Glutamatergic neuron (in vitro differentiated cells): ENCODE results near the gene WDR18. TPM values are rescaled to one million over a fixed set of nuclear protein-coding genes. Genes with fewer than 3 reads are reported as not detected.

Source experiments
- DNase-seq: peaks from one replicate; pipeline ENCODE4 v3.0.0; 2022
- H3K27ac Mint-ChIP-seq: one replicate; pipeline ENCODE4 v1.8.0; 2020; ENCODE audit warnings: mild to moderate bottlenecking, mixed read lengths, inconsistent platforms; ENCODE audit not compliant: unreplicated experiment
- H3K27me3 Mint-ChIP-seq: one replicate; pipeline ENCODE4 v1.8.0; 2020; ENCODE audit warnings: mild to moderate bottlenecking, moderate library complexity, mixed read lengths, inconsistent platforms; ENCODE audit not compliant: unreplicated experiment
- H3K36me3 Mint-ChIP-seq: one replicate; pipeline ENCODE4 v1.8.0; 2020; ENCODE audit warnings: mild to moderate bottlenecking, mixed read lengths, inconsistent platforms; ENCODE audit not compliant: unreplicated experiment
- H3K4me1 Mint-ChIP-seq: one replicate; pipeline ENCODE4 v1.8.0; 2020; ENCODE audit warnings: mild to moderate bottlenecking, low read depth, mixed read lengths, inconsistent platforms; ENCODE audit not compliant: unreplicated experiment
- H3K4me3 Mint-ChIP-seq: one replicate; pipeline ENCODE4 v1.8.0; 2020; ENCODE audit warnings: mild to moderate bottlenecking, mixed read lengths, inconsistent platforms; ENCODE audit not compliant: unreplicated experiment
- H3K9me3 Mint-ChIP-seq: one replicate; pipeline ENCODE4 v1.8.0; 2020; ENCODE audit warnings: mild to moderate bottlenecking, moderate library complexity, mixed read lengths, inconsistent platforms; ENCODE audit not compliant: unreplicated experiment
- CTCF ChIP-seq: fragments of 200-600 bp; sonication (generic); IDR thresholded peaks from one replicate; pipeline ENCODE4 v1.5.0; 2021; ENCODE audit not compliant: partially characterized antibody, unreplicated experiment
- total RNA-seq: library from RNA; stranded (reverse); fragmentation: NEBNext Ultra II Directional; extraction: Animal tissue kit (Norgen Biotek cat#: 25700); gene quantifications from one replicate; pipeline ENCODE4 v1.2.1, GENCODE V29; 2021; ENCODE audit not compliant: unreplicated experiment

WDR18 gene
- total RNA-seq, 1 donor from 2014 or later: 52.1 TPM

GRCh38 chr19:944663-945241 is 39.4 kb upstream of the WDR18 start:
- Mint-ChIP-seq H3K4me1 (peaks cover 9% of the 10 kb centered on the region), H3K9me3 (peaks cover 9% of the 10 kb centered on the region), H3K36me3 (peaks cover 6% of the 10 kb centered on the region), H3K4me3 (no peak overlapping the region), H3K27ac (no peak overlapping the region), H3K27me3 (peaks cover 11% of the 10 kb centered on the region)
- TF ChIP-seq CTCF: no peak
- no peak for DNase-seq

- no peak for TF ChIP-seq CTCF
- peaks cover 5% of the 10 kb centered on the region for H3K4me1 Mint-ChIP-seq
- H3K36me3 Mint-ChIP-seq: no peaks in the 10 kb centered on the region
- no peak for DNase-seq
- peaks cover 7% of the 10 kb centered on the region for H3K9me3 Mint-ChIP-seq
- H3K27me3 Mint-ChIP-seq: peaks cover 8% of the 10 kb centered on the region
- H3K4me3 Mint-ChIP-seq: no peak overlapping the region
- no peak overlapping the region for H3K27ac Mint-ChIP-seq
These were observed 38.5 kb upstream of the WDR18 start for GRCh38 chr19:945401-946252.

GRCh38 chr19:947090-947706 is 36.9 kb upstream of the WDR18 start:
- Mint-ChIP-seq H3K4me3 (no peak overlapping the region), H3K9me3 (peaks cover 3% of the 10 kb centered on the region), H3K27ac (no peak overlapping the region), H3K4me1 (no peaks in the 10 kb centered on the region), H3K36me3 (no peaks in the 10 kb centered on the region), H3K27me3 (peaks cover 3% of the 10 kb centered on the region)
- DNase-seq: no peak
- no peak for TF ChIP-seq CTCF

GRCh38 chr19:947707-948539 is 36.2 kb upstream of the WDR18 start:
- Mint-ChIP-seq H3K36me3 (no peaks in the 10 kb centered on the region), H3K27me3 (peaks cover 3% of the 10 kb centered on the region), H3K9me3 (peaks cover 3% of the 10 kb centered on the region), H3K27ac (no peak overlapping the region), H3K4me3 (no peak overlapping the region), H3K4me1 (no peaks in the 10 kb centered on the region)
- no peak for TF ChIP-seq CTCF
- no peak for DNase-seq
